Breast epithelium (tissue), 4 donors: ENCODE data around the gene ECE1. TPM values are rescaled to one million over a fixed set of nuclear protein-coding genes. Genes with fewer than 3 reads are reported as not detected.
A peak's percentile ranks its signal among the peaks of the same experiment; 100 is the strongest.

Source experiments
- DNase-seq, 2 donors: peaks; one replicate each; pipeline ENCODE4 v3.0.0-alpha.2; 2019; ENCODE audit warnings: low spot score in 2 of 2
- H3K27ac ChIP-seq, 2 donors: fragments of 200-600 bp; sonication (generic) in 1 of 2; one replicate each; pipeline ENCODE4 v1.5.1; 2016 to 2019; ENCODE audit warnings: mild to moderate bottlenecking in 1 of 2
- H3K27me3 ChIP-seq, 2 donors: fragments of 200-600 bp; sonication (generic) in 1 of 2; one replicate each; pipeline versions ENCODE4 v1.5.1 to v1.6.0; 2017 to 2019; ENCODE audit warnings: control low read depth in 1 of 2, mild to moderate bottlenecking in 1 of 2
- H3K36me3 ChIP-seq: fragments of 200-600 bp; one replicate; pipeline ENCODE4 v1.5.1; 2019
- H3K4me1 ChIP-seq, 2 donors: fragments of 200-600 bp; sonication (generic); one replicate each; pipeline ENCODE4 v1.5.1; 2016 to 2019; ENCODE audit warnings: control low read depth in 1 of 2
- H3K4me3 ChIP-seq, 3 donors: fragments of 200-600 bp; sonication (generic); 1 replicate in 2 of 3; 2 replicates in 1 of 3; pipeline ENCODE4 v1.5.1; 2016 to 2019; ENCODE audit warnings: mild to moderate bottlenecking in 3 of 3, moderate library complexity in 2 of 3
- H3K9me3 ChIP-seq, 2 donors: fragments of 200-600 bp; sonication (generic) in 1 of 2; one replicate each; pipeline ENCODE4 v1.5.1; 2016 to 2019; ENCODE audit warnings: control low read depth in 1 of 2
- CTCF ChIP-seq, 3 donors: fragments of 450-650 bp; IDR thresholded peaks; one replicate each; pipeline ENCODE4 v1.5.1; 2016 to 2017; ENCODE audit warnings: antibody characterized with exemption in 3 of 3, mild to moderate bottlenecking in 3 of 3, moderate library complexity in 3 of 3
- POLR2A ChIP-seq: fragments of 450-650 bp; IDR thresholded peaks from one replicate; pipeline ENCODE4 v1.6.1; 2016; ENCODE audit warnings: antibody characterized with exemption, mild to moderate bottlenecking, moderate library complexity
- POLR2AphosphoS5 ChIP-seq, 3 donors: sonication (generic); formaldehyde crosslinking; IDR thresholded peaks; one replicate each; pipeline ENCODE4 v1.6.1; 2017; ENCODE audit warnings: antibody characterized with exemption in 3 of 3
- intact Hi-C: fragments of 100-400 bp; cut with DNase I; formaldehyde crosslinking; loops from one replicate; pipeline ENCODE4 v1.15.1; 2023; ENCODE audit warnings: low total_unique reads
- total RNA-seq, 3 donors: library from RNA; depleted of rRNA; stranded (reverse); fragments of >200 nt; gene quantifications; one replicate each; pipeline ENCODE4 v1.1.0, GENCODE V29; 2016

ECE1 gene
- total RNA-seq, 3 donors from 2014 or later: 62.6 to 121 (median 112) TPM

GRCh38 chr1:21300774-21301173 lies 10.5 kb upstream of the ECE1 start:
- no peaks in the 10 kb centered on the region for H3K36me3 ChIP-seq
- no peaks in the 10 kb centered on the region for H3K27me3 ChIP-seq
- H3K27ac ChIP-seq: peak overlapping the region in 1 of 2 donors; percentile 48
- TF ChIP-seq POLR2AphosphoS5 (IDR thresholded peaks at IDR 0.05) (no peak), CTCF (IDR thresholded peaks at IDR 0.05) (no peak), POLR2A (no peak)
- H3K4me1 ChIP-seq: peaks cover 4 to 8% of the 10 kb centered on the region in 2 donors
- intact Hi-C loops: loop anchor here (5.0 kb wide), 1 partner anchor 793 kb away; the partner anchor contains the start of gene MUL1
- no peaks in the 10 kb centered on the region for H3K9me3 ChIP-seq
- no peak overlapping the region for H3K4me3 ChIP-seq
- no peak for DNase-seq

- DNase-seq: no peak
- Histone ChIP-seq H3K27me3 (no peaks in the 10 kb centered on the region), H3K4me1 (peaks cover 4 to 8% of the 10 kb centered on the region in 2 donors), H3K4me3 (no peak overlapping the region), H3K9me3 (no peaks in the 10 kb centered on the region), H3K27ac (peak overlapping the region in 1 of 2 donors; percentile 60), H3K36me3 (no peaks in the 10 kb centered on the region)
- intact Hi-C loops: loop anchor here (5.0 kb wide), 1 partner anchor 793 kb away; the partner anchor contains the start of gene MUL1
- TF ChIP-seq POLR2A: no peak
- TF ChIP-seq POLR2AphosphoS5 (IDR thresholded peaks at IDR 0.05): no peak
- TF ChIP-seq CTCF (IDR thresholded peaks at IDR 0.05): no peak
Measured at GRCh38 chr1:21299780-21300395, 9.6 kb upstream of the ECE1 start.

- Histone ChIP-seq H3K9me3 (no peaks in the 10 kb centered on the region), H3K36me3 (no peaks in the 10 kb centered on the region), H3K27ac (peak overlapping the region; percentile 25 to 56), H3K4me1 (peaks cover 4 to 12% of the 10 kb centered on the region in 2 donors), H3K27me3 (no peaks in the 10 kb centered on the region), H3K4me3 (no peak overlapping the region)
- intact Hi-C loops: no loop called here
- DNase-seq: no peak
- TF ChIP-seq POLR2A: no peak
- no peak for TF ChIP-seq POLR2AphosphoS5 (IDR thresholded peaks at IDR 0.05)
- no peak for TF ChIP-seq CTCF (IDR thresholded peaks at IDR 0.05)
Measured at GRCh38 chr1:21298981-21299391, 8.7 kb upstream of the ECE1 start.

- DNase-seq: no peak
- intact Hi-C loops: no loop called here
- Histone ChIP-seq H3K4me1 (peaks cover 4 to 7% of the 10 kb centered on the region in 2 donors), H3K27me3 (no peaks in the 10 kb centered on the region), H3K27ac (peak overlapping the region in 1 of 2 donors; percentile 56), H3K9me3 (no peaks in the 10 kb centered on the region), H3K4me3 (no peak overlapping the region), H3K36me3 (no peaks in the 10 kb centered on the region)
- TF ChIP-seq CTCF (IDR thresholded peaks at IDR 0.05) (no peak), POLR2AphosphoS5 (IDR thresholded peaks at IDR 0.05) (no peak), POLR2A (no peak)
Measured at GRCh38 chr1:21297975-21298374, 7.7 kb upstream of the ECE1 start.

GRCh38 chr1:21296509-21297354 lies 6.5 kb upstream of the ECE1 start:
- peaks cover 0 to 4% of the 10 kb centered on the region in 2 donors for H3K4me1 ChIP-seq
- no peaks in the 10 kb centered on the region for H3K36me3 ChIP-seq
- TF ChIP-seq POLR2A (no peak), CTCF (IDR thresholded peaks at IDR 0.05) (no peak)
- intact Hi-C loops: no loop called here
- H3K9me3 ChIP-seq: no peaks in the 10 kb centered on the region
- H3K27ac ChIP-seq: peak overlapping the region; percentile 42 to 74
- no peak overlapping the region for H3K4me3 ChIP-seq
- H3K27me3 ChIP-seq: no peaks in the 10 kb centered on the region
- DNase-seq: no peak
